NB4 (cell line): ENCODE measurements around the gene EBF3.

Experiments used
- CTCF ChIP-seq: IDR thresholded peaks from one replicate; pipeline ENCODE4 v1.5.1; 2012; ENCODE audit warnings: low read depth, low read length
- POLR2A ChIP-seq: IDR thresholded peaks from 2 replicates; pipeline ENCODE4 v1.6.1; 2011; ENCODE audit warnings: mild to moderate bottlenecking; ENCODE audit not compliant: insufficient read length; ENCODE audit errors: extremely low read depth

GRCh38 chr10:129914960-129915359 lies 49.1 kb downstream of the EBF3 start:
- TF ChIP-seq CTCF = no peak
- TF ChIP-seq POLR2A = no peak
